Cerebellar nuclear complex (tissue), 1 donor: ENCODE data around the gene ACTR3.
"Not testable (repeated sequence)": the region's sequence is repeated elsewhere in the genome, so short reads cannot be mapped to it uniquely, and the experiment has no call there.

Experiments
- DNase-seq, 2 experiments: peaks; one replicate each; lab custom pipeline; 2025; lab: John Stamatoyannopoulos, UW

Gene ACTR3

GRCh38 chr2:113889471-113890252, at the start of gene ACTR3:
Gene ACTR3 (plus strand): TSS chr2:113890089. CDS start chr2:113890280, 191 bp downstream.
- peak; percentile 39 to 85 for DNase-seq

DNA sequence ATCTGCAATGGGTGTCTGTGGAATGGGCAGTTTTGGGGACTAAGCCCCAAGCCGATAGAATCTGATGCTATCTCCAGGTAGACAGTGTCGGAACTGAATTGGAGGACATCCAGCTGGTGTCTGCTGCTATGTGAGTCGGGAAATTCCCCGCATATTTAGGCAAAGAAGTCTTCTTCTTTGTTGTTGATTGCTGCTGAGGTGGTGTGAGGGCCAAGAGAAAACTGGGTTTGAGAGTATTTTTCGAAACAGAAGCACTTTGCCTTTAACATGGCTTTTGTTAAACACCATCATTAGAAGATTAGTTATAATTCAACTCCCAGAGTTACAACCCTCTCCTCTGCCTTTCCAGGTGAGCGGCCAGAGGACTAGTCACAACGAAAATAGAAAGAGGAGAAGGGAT, 49.4 kb upstream of the ACTR3 start:
- DNase-seq = no peak

GRCh38 chr2:113842919-113843736, 46.8 kb upstream of the ACTR3 start:
- no peak for DNase-seq

DNA sequence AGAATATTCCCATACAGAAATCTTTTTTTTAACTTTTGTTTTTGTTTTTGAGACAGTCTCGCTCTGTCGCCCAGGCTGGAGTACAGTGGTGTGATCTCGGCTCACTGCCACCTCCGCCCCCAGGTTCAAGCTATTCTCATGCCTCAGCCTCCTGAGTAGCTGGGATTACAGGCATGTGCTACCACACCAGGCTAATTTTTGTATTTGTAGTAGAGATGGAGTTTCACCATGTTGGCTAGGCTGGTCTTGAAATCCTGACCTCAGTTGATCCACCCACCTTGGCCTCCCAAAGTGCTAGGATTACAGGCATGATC, 46.2 kb upstream of the ACTR3 start:
- not testable (repeated sequence) for DNase-seq

DNA sequence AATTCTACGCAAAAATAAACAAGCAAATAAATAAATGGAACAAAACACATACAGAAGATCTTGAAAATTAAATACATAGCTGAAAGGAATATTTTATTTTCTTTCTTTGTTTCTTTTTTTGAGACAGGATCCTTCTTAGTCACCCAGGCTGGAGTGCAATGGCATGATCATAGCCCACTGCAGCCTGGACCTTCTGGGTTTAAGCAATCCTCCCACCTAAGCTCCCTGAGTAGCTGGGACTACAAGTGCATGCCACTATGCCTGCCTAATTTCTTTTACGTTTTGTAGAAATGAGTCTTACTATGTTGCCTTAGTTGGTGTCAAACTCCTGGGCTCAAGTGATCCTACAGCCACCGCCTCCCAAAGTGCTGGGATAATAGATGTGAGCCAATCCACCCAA, 44.6 kb upstream of the ACTR3 start:
- no peak for DNase-seq

DNA sequence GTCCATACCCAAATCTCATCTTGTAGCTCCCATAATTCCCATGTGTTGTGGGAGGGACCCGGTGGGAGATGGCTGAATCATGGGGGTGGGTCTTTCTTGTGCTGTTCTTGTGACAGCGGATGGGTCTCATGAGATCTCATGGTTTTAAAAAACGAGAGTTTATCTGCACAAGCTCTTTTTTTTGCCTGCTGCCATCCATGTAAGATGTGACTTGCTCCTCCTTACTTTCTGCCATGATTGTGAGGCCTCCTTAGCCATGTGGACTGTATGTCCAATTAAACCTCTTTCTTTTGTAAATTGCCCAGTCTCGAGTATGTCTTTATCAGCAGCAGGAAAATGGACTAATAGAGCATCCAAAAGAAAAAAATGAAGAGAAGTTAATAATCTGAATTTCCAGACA, 44.1 kb upstream of the ACTR3 start:
- not testable (repeated sequence) for DNase-seq

- no peak for DNase-seq
These were observed 43.5 kb upstream of the ACTR3 start for GRCh38 chr2:113846429-113846828.

GRCh38 chr2:113847144-113847543, 42.7 kb upstream of the ACTR3 start:
- DNase-seq = no peak

GRCh38 chr2:113848758-113849415, 41.0 kb upstream of the ACTR3 start:
- no peak for DNase-seq

- DNase-seq = no peak
These were observed 39.2 kb upstream of the ACTR3 start for GRCh38 chr2:113850687-113851086.

GRCh38 chr2:113851640-113852039, 38.2 kb upstream of the ACTR3 start:
- DNase-seq = no peak

GRCh38 chr2:113854208-113854607, 35.7 kb upstream of the ACTR3 start:
- DNase-seq = no peak

GRCh38 chr2:113854970-113855740, 34.7 kb upstream of the ACTR3 start:
- no peak for DNase-seq

GRCh38 chr2:113857464-113857863, 32.4 kb upstream of the ACTR3 start:
- no peak for DNase-seq

GRCh38 chr2:113858764-113859163, 31.1 kb upstream of the ACTR3 start:
- DNase-seq = no peak

GRCh38 chr2:113861740-113862139, 28.1 kb upstream of the ACTR3 start:
- no peak for DNase-seq

DNA sequence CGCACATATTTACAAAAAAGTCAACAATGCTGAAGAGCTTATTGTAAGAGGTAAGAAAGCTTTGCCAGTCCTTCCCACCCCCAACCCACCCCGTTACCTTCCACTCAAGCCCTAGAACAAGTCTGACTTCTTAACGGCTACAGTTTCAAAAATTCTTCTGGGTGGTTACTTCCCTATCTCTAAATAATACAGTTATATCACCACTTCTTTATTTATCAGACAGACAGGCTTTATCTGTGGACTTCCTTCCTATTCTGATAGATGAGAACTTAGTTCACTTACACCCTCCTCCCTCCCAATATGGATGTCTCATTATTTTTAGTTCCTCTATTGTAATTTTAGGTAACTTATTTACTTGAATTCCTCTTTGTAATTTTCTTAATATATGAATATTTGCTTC, 26.7 kb upstream of the ACTR3 start:
- DNase-seq = no peak

DNA sequence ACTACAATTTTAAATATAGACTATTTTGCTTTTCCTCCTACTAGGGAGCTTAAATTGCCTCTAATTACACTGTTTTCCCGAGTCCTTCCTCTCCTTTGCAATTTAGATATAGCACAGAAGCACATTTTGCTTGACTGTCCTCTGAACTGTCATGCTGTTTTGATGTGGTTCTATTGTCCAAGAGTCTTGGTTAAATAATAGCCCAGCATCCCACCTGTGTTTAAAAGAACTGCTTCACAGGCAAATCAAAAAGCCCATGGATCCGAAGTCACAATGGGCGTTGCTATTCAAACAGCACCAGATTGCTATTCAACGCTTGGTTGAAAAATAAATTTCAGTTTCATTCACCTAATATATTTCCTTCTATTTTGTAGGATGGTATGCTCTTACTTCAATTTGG, 22.3 kb upstream of the ACTR3 start:
- no peak for DNase-seq

- DNase-seq = no peak
These were observed 20.6 kb upstream of the ACTR3 start for GRCh38 chr2:113869253-113869652.

DNA sequence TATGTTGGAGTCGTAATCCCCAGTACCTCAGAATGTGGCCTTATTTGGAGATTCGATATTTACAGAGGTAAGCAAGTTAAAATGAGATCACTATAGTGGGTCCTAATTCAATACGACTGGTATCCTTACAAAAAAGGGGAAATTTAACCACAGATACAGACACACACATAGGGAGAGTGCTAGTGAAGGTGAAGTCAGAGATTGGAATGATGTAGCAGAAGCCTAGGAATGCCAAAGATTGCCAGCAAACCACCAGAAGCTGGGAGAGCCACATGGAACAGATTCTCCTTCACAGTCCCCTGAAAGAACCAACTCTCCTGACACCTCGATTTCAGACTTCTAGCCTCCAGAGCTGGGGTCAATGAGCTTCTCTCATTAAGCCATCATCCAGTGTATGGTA, 17.7 kb upstream of the ACTR3 start:
- DNase-seq = no peak

DNA sequence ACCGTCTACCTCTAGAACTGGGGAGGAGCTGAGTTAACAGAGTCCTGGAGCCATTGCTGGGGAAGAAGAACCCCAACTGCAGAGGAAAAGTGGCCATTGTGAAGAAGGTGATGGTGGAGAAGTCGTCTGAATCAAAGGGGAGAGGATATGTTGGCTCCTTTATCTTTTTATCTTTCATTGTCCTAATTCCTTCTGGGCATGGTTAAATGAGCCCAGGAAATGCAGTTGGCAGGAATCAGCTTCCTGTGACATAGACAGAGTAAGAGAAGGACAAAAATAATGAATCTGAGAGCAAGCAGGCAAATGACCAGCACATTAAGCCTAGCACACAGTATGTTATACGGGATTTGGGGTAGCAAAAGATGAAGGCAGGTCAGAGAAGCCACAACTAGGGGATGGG, 16.0 kb upstream of the ACTR3 start:
- no peak for DNase-seq

- no peak for DNase-seq
These were observed 14.8 kb upstream of the ACTR3 start for GRCh38 chr2:113875135-113875534.
